GM12878 (cell line): Measurements from ENCODE around the gene HINT2. TPM values are rescaled to one million over a fixed set of nuclear protein-coding genes. Genes with fewer than 3 reads are reported as not detected.

Experiments
- ATAC-seq: fragments of 200-7000 bp; cut with Tn5 transposase; 3 replicates; pipeline ENCODE4 v1.9.1; 2020; ENCODE audit warnings: mild to moderate bottlenecking, moderate library complexity
- BruUV-seq: library from RNA; stranded (reverse); fragments of 400-500 nt; replicated peaks from 2 replicates; lab custom pipeline; 2021; lab: Mats Ljungman, UMichigan
- CTCF ChIA-PET: fragments of 300-600 bp; sonication (Branson Sonifier 250); formaldehyde crosslinking; extraction: SDS; loops from one replicate; lab custom pipeline; 2021; ENCODE audit warnings: inconsistent platforms; lab: Yijun Ruan, JAX
- POLR2A ChIA-PET: fragments of 350-600 bp; formaldehyde crosslinking; extraction: SDS; loops from one replicate; lab custom pipeline; 2021; ENCODE audit warnings: inconsistent platforms; lab: Charles Lee
- RAD21 ChIA-PET: fragments of 300-600 bp; sonication (Branson Sonifier 250); formaldehyde crosslinking; loops from one replicate; lab custom pipeline; 2023; ENCODE audit warnings: antibody characterized with exemption; ENCODE audit not compliant: unreplicated experiment; lab: Charles Lee
- SMC1A ChIA-PET: fragments of 300-600 bp; sonication (Branson Sonifier 250); formaldehyde crosslinking; loops from one replicate; lab custom pipeline; 2023; ENCODE audit not compliant: unreplicated experiment, uncharacterized antibody; lab: Charles Lee
- DNase-seq: peaks from one replicate; pipeline ENCODE4 v3.0.0-alpha.2; 2011; ENCODE audit warnings: low read depth, low spot score
- FAIRE-seq: peaks from 3 replicates; lab custom pipeline; 2011; peaks lifted over from hg19 to GRCh38; lab: Jason Lieb, UNC
- H2AFZ ChIP-seq: 2 replicates; pipeline ENCODE4 v1.6.0; 2011; ENCODE audit warnings: low read depth, low read length, control low read depth; ENCODE audit not compliant: control insufficient read depth
- H3K27ac ChIP-seq: 2 replicates; pipeline ENCODE4 v1.5.1; 2011; ENCODE audit warnings: control low read depth; ENCODE audit not compliant: control insufficient read depth, insufficient read depth
- H3K27me3 ChIP-seq, 2 experiments: replicated peaks in 1 of 2; 2 replicates each; pipeline versions ENCODE4 v1.6.0 to v1.6.1; 2011; ENCODE audit warnings: low read length in 1 of 2; ENCODE audit not compliant: control insufficient read depth in 2 of 2, insufficient read depth in 2 of 2
- H3K36me3 ChIP-seq, 2 experiments: 2 replicates each; pipeline ENCODE4 v1.5.1; 2011; ENCODE audit warnings: low read length in 1 of 2; ENCODE audit not compliant: control insufficient read depth in 2 of 2, insufficient read depth in 2 of 2
- H3K4me1 ChIP-seq: 2 replicates; pipeline ENCODE4 v1.6.1; 2011; ENCODE audit warnings: mild to moderate bottlenecking, low read length, moderate library complexity, mixed read lengths; ENCODE audit not compliant: control insufficient read depth, insufficient read depth
- H3K4me2 ChIP-seq: 2 replicates; pipeline ENCODE4 v1.6.0; 2011; ENCODE audit warnings: control low read depth; ENCODE audit not compliant: control insufficient read depth, insufficient read depth
- H3K4me3 ChIP-seq: fragments of 200-600 bp; sonication (generic); 2 replicates; pipeline ENCODE4 v1.5.1; 2016
- H3K79me2 ChIP-seq: 2 replicates; pipeline ENCODE4 v1.6.0; 2011; ENCODE audit warnings: low read length; ENCODE audit not compliant: control insufficient read depth, insufficient read depth
- H3K9ac ChIP-seq: 2 replicates; pipeline ENCODE4 v1.8.0; 2011; ENCODE audit warnings: low read length, control low read depth, mixed read lengths; ENCODE audit not compliant: control insufficient read depth, insufficient read depth
- H3K9me3 ChIP-seq: replicated peaks from 3 replicates; pipeline ENCODE4 v1.5.1; 2011; ENCODE audit warnings: mild to moderate bottlenecking, low read length; ENCODE audit not compliant: control insufficient read depth, insufficient read depth
- H4K20me1 ChIP-seq: 2 replicates; pipeline ENCODE4 v1.6.0; 2011; ENCODE audit not compliant: control insufficient read depth, insufficient read depth
- BCLAF1 ChIP-seq: fragments of 450-650 bp; IDR thresholded peaks from 2 replicates; pipeline ENCODE4 v1.6.1; 2017; ENCODE audit warnings: antibody characterized with exemption, mild to moderate bottlenecking, moderate library complexity
- CBX3 ChIP-seq: fragments of 200-600 bp; sonication (generic); IDR thresholded peaks from 2 replicates; pipeline ENCODE4 v1.6.1; 2016; ENCODE audit warnings: low read depth, borderline replicate concordance
- NKRF ChIP-seq: fragments of 450-650 bp; conservative IDR thresholded peaks from 2 replicates; pipeline ENCODE4 v1.6.1; 2017; ENCODE audit warnings: mild to moderate bottlenecking, moderate library complexity
- NR2C2 ChIP-seq: IDR thresholded peaks from 2 replicates; pipeline ENCODE4 v1.6.1; 2011; ENCODE audit warnings: borderline replicate concordance, low read depth; ENCODE audit not compliant: control insufficient read depth, insufficient read length
- PAX5 ChIP-seq: IDR thresholded peaks from 2 replicates; pipeline ENCODE4 v1.6.1; 2011; ENCODE audit warnings: low read depth, low read length, borderline replicate concordance
- SIX5 ChIP-seq: IDR thresholded peaks from 2 replicates; pipeline ENCODE4 v1.6.1; 2011; ENCODE audit warnings: mild to moderate bottlenecking, low read depth, low read length, moderate library complexity; ENCODE audit not compliant: severe bottlenecking
- SP1 ChIP-seq: IDR thresholded peaks from one replicate; pipeline ENCODE4 v1.6.1; 2011; ENCODE audit warnings: low read depth, low read length
- TCF12 ChIP-seq: IDR thresholded peaks from 2 replicates; pipeline ENCODE4 v1.6.1; 2011; ENCODE audit warnings: low read depth, mild to moderate bottlenecking, low read length
- ZBED1 ChIP-seq: IDR thresholded peaks from 2 replicates; pipeline ENCODE4 v1.6.1; 2016; ENCODE audit warnings: borderline replicate concordance
- WGBS: methylation state at CpG from one replicate; pipeline ENCODE4 v1.1.6; 2016; ENCODE audit warnings: low lambda C conversion rate; ENCODE audit not compliant: insufficient replicate concordance, insufficient coverage; ENCODE audit errors: missing lambda C conversion rate; 5-methylcytosine and 5-hydroxymethylcytosine counted together
- in situ Hi-C: fragments of 300-500 bp; cut with MboI; formaldehyde crosslinking; loops from 9 replicates; pipeline ENCODE4 v1.14.3; 2018; ENCODE audit warnings: mixed read lengths
- intact Hi-C: fragments of 100-400 bp; cut with micrococcal nuclease; formaldehyde crosslinking; loops from one replicate; pipeline ENCODE4 v1.14.2; 2022; ENCODE audit not compliant: unreplicated experiment
- polyA plus RNA-seq, 11 experiments: library from polyadenylated mRNA; depleted of rRNA in 4 of 11; unstranded in 6 of 11; stranded (reverse) in 5 of 11; fragments of >200 nt; fragmentation: Nextera tagmentation in 4 of 11; fragmentation: Illumina TruSeq in 1 of 11; extraction: Ambion mirVana in 4 of 11; extraction: Trizol in 1 of 11; gene quantifications; 1 replicate in 1 of 11; 2 replicates in 10 of 11; pipeline versions ENCODE4 v1.2.1 to v1.2.3, GENCODE V29; 2011 to 2016; ENCODE audit warnings: inconsistent platforms in 2 of 11, missing spikeins in 2 of 11, low read depth in 1 of 11
- total RNA-seq, 4 experiments: library from RNA; depleted of rRNA in 3 of 4; stranded (reverse); fragments of >200 nt in 3 of 4; fragmentation: Illumina TruSeq in 1 of 4; extraction: Trizol in 1 of 4; gene quantifications; 2 replicates each; pipeline versions ENCODE4 v1.2.1 to v1.2.3, GENCODE V29; 2013 to 2021
- TF ChIP-seq, protein P1 (sequence below): fragments of 450-650 bp; IDR thresholded peaks from 2 replicates; pipeline ENCODE4 v1.6.1; 2016; ENCODE audit warnings: mild to moderate bottlenecking
- TF ChIP-seq, protein P2 (sequence below): fragments of 150-350 bp; IDR thresholded peaks from 2 replicates; pipeline ENCODE4 v1.6.1; 2014; ENCODE audit warnings: mild to moderate bottlenecking, low read depth, low read length

Gene HINT2
- total and polyA plus RNA-seq, 10 of the 15 experiments (the other 5 are each of a cell fraction or from before 2014, with no cell fraction given): 12.1 to 144 (median 51.7) TPM

DNA sequence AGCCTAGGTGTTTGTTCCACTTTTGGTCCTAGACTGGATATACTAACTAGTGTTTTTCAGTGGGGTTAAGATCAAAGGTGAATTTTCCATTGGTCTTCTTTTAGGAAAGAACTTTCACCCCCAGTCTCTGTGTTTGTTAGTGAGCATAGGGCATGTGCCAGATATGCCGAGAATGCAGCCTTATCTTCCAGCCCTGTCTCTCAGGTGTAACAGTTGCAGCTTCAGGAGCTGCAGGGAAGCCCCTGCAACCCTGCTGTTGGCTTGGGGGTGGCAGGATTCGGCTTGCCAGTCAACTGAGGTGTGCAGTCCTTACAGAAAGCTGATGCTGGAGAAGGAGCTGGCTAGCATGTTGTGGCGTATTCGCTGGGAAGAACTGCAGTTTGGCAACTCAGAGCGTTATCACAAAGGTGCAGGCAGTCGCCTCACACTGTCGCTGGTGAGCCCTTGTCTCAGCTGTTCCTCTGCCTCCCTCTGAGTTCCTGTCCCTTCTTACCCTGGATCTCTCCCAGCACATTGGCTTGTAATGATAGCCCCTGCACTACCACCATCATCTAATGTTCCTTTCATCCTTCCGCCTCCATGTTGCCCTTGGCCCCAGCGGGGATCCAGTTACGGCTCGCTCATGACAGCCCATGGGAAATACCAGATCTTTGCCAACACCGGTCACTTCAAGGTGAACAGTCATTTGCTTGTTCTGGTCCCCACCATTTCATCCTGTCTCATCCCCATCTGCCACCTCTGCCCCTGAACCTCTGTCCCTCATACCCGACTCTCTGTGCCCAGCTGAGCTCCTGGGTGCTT lies 13.3 kb downstream of the HINT2 start:
- peaks cover 0 to 20% of the 10 kb centered on the region in 2 experiments; a peak in 2 of 4 replicates for H3K36me3 ChIP-seq
- H3K9ac ChIP-seq: no peak overlapping the region
- H4K20me1 ChIP-seq: no peaks in the 10 kb centered on the region
- no peak overlapping the region for H3K4me2 ChIP-seq
- no peaks in the 10 kb centered on the region for H3K27me3 ChIP-seq
- no TSS peak for BruUV-seq
- 87% methylated on average over 11 of the region's 13 CpGs for WGBS
- in situ Hi-C loops (no loop called here), intact Hi-C loops (no loop called here)
- DNase-seq (no peak), ATAC-seq (no peak), FAIRE-seq (no peak)
- H3K27ac ChIP-seq: no peak overlapping the region
- no peaks in the 10 kb centered on the region for H3K9me3 ChIP-seq
- RAD21 ChIA-PET: no interaction called here
- peaks cover 21% of the 10 kb centered on the region for H3K4me1 ChIP-seq
- no peaks in the 10 kb centered on the region for H3K79me2 ChIP-seq
- SMC1A ChIA-PET: no interaction called here
- POLR2A ChIA-PET: interaction anchor here (1.2 kb wide), 1 partner anchor 10 kb away, joined by 4 read pairs; the partner anchor contains the start of gene SPAG8
- H3K4me3 ChIP-seq: no peak overlapping the region
- H2AFZ ChIP-seq: no peak overlapping the region
- CTCF ChIA-PET: interaction anchor here (0.7 to 1.7 kb wide), 4 partner anchors 11 to 73 kb away, joined by 3 to 5 read pairs (median 4); partner anchors contain the start of gene HINT2
- TF ChIP-seq ZBED1 (no peak), CBX3 (no peak), NR2C2 (no peak), SP1 (no peak), NKRF (no peak), BCLAF1 (no peak), SIX5 (no peak), PAX5 (no peak), TCF12 (no peak)
- TF ChIP-seq, protein P1, sequence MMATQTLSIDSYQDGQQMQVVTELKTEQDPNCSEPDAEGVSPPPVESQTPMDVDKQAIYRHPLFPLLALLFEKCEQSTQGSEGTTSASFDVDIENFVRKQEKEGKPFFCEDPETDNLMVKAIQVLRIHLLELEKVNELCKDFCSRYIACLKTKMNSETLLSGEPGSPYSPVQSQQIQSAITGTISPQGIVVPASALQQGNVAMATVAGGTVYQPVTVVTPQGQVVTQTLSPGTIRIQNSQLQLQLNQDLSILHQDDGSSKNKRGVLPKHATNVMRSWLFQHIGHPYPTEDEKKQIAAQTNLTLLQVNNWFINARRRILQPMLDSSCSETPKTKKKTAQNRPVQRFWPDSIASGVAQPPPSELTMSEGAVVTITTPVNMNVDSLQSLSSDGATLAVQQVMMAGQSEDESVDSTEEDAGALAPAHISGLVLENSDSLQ: no peak
- TF ChIP-seq, protein P2, sequence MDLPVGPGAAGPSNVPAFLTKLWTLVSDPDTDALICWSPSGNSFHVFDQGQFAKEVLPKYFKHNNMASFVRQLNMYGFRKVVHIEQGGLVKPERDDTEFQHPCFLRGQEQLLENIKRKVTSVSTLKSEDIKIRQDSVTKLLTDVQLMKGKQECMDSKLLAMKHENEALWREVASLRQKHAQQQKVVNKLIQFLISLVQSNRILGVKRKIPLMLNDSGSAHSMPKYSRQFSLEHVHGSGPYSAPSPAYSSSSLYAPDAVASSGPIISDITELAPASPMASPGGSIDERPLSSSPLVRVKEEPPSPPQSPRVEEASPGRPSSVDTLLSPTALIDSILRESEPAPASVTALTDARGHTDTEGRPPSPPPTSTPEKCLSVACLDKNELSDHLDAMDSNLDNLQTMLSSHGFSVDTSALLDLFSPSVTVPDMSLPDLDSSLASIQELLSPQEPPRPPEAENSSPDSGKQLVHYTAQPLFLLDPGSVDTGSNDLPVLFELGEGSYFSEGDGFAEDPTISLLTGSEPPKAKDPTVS: no peak
